Adrenal gland (tissue), 5 donors: ENCODE results near the gene PLA2G4E.

Experiments used
- POLR2A ChIP-seq, 2 donors: fragments of 450-650 bp; IDR thresholded peaks; one replicate each; pipeline ENCODE4 v1.6.1; 2017; ENCODE audit warnings: antibody characterized with exemption in 2 of 2, mild to moderate bottlenecking in 2 of 2, moderate library complexity in 1 of 2
- TF ChIP-seq, protein P1 (sequence below), 6 experiments: fragments of 450-650 bp in 4 of 6; fragments of 200-600 bp in 2 of 6; sonication (generic) in 1 of 6; IDR thresholded peaks; 1 replicate in 5 of 6; 2 replicates in 1 of 6; pipeline versions ENCODE4 v1.5.1 to v1.8.0; 2016 to 2021; ENCODE audit warnings: antibody characterized with exemption in 6 of 6, mild to moderate bottlenecking in 2 of 6, moderate library complexity in 1 of 6
- donor health status: DM: no; HTN: no; CAD: no.

DNA sequence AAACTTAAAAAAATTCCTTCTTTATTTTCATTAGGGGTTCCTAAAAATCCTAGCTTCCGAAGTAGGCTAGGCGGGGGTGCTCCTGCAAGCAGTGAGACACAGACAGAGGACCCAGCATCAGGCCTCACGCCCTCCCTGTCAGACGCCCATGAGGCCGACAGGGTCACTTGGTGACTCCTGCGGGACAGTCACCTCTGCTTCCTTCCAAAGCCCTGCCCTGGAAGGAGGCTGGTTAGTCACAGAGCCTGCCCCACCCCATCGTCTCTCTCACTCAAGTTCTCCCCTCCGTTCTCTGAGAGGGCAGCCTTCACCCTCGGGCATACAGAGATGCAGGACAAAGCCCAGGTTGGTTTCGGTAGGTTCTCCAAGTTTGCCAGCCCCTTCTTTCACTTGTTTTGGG, 87.1 kb downstream of the PLA2G4E start:
- TF ChIP-seq POLR2A (IDR thresholded peaks at IDR 0.05): no peak
- TF ChIP-seq, protein P1, sequence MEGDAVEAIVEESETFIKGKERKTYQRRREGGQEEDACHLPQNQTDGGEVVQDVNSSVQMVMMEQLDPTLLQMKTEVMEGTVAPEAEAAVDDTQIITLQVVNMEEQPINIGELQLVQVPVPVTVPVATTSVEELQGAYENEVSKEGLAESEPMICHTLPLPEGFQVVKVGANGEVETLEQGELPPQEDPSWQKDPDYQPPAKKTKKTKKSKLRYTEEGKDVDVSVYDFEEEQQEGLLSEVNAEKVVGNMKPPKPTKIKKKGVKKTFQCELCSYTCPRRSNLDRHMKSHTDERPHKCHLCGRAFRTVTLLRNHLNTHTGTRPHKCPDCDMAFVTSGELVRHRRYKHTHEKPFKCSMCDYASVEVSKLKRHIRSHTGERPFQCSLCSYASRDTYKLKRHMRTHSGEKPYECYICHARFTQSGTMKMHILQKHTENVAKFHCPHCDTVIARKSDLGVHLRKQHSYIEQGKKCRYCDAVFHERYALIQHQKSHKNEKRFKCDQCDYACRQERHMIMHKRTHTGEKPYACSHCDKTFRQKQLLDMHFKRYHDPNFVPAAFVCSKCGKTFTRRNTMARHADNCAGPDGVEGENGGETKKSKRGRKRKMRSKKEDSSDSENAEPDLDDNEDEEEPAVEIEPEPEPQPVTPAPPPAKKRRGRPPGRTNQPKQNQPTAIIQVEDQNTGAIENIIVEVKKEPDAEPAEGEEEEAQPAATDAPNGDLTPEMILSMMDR (IDR thresholded peaks at IDR 0.05): no peak
